ENCODE data around the gene WDR37. TPM values are rescaled to one million over a fixed set of nuclear protein-coding genes. Genes with fewer than 3 reads are reported as not detected.
"Not testable (repeated sequence)": the region's sequence is repeated elsewhere in the genome, so short reads cannot be mapped to it uniquely, and the experiment has no call there.

WDR37 gene
- total RNA-seq, 1 experiment from 2014 or later, result 10.4 TPM

GRCh38 chr10:1063232-1063865 lies 7.2 kb downstream of the WDR37 start:
- H3K4me1 Mint-ChIP-seq, result no peaks in the 10 kb centered on the region; the same call in 1 of the 2 replicates
- TF ChIP-seq CTCF (IDR thresholded peaks at IDR 0.05) (no peak), TEAD4 (CRISPR knock-in tag; IDR thresholded peaks at IDR 0.05) (no peak), FOXJ3 (CRISPR knock-in tag; IDR thresholded peaks at IDR 0.05; ENCODE audit: borderline replicate concordance) (no peak), NR3C1 (CRISPR knock-in tag; conservative IDR thresholded peaks at IDR 0.05; ENCODE audit: low read depth) (no peak), E2F4 (CRISPR knock-in tag; IDR thresholded peaks at IDR 0.05; ENCODE audit: borderline replicate concordance, low read depth) (no peak), EMX1 (CRISPR knock-in tag; IDR thresholded peaks at IDR 0.05) (no peak), ZNF671 (CRISPR knock-in tag; IDR thresholded peaks at IDR 0.05) (no peak), ZBTB43 (CRISPR knock-in tag; IDR thresholded peaks at IDR 0.05) (no peak), MXD4 (CRISPR knock-in tag; IDR thresholded peaks at IDR 0.05; ENCODE audit: borderline replicate concordance) (no peak), SOX15 (CRISPR knock-in tag; IDR thresholded peaks at IDR 0.05) (no peak), ATF1 (CRISPR knock-in tag; IDR thresholded peaks at IDR 0.05) (no peak), KAT7 (CRISPR knock-in tag; IDR thresholded peaks at IDR 0.05; ENCODE audit: borderline replicate concordance) (no peak), NFYB (CRISPR knock-in tag; conservative IDR thresholded peaks at IDR 0.05; ENCODE audit: low read depth) (no peak)
- H3K36me3 Mint-ChIP-seq, result no peaks in the 10 kb centered on the region
- H3K9me3 Mint-ChIP-seq, result no peaks in the 10 kb centered on the region
- H3K27me3 Mint-ChIP-seq (ENCODE audit: low read depth), result no peaks in the 10 kb centered on the region
- H3K4me3 Mint-ChIP-seq, result no peak overlapping the region
- CTCF ChIA-PET, result no interaction called here
- POLR2A ChIA-PET, result no interaction called here
- DNase-seq (ENCODE audit: low spot score), result no peak
- no peak overlapping the region for H3K27ac Mint-ChIP-seq
- no peak for ATAC-seq

GRCh38 chr10:1064964-1065247 lies 8.7 kb downstream of the WDR37 start:
- CTCF ChIA-PET, result no interaction called here
- Mint-ChIP-seq H3K9me3 (no peaks in the 10 kb centered on the region), H3K36me3 (no peaks in the 10 kb centered on the region), H3K27me3 (ENCODE audit: low read depth) (no peaks in the 10 kb centered on the region), H3K27ac (no peak overlapping the region), H3K4me3 (no peak overlapping the region), H3K4me1 (no peaks in the 10 kb centered on the region)
- no peak for ATAC-seq
- no peak for DNase-seq (ENCODE audit: low spot score)
- TF ChIP-seq ZNF219 (CRISPR knock-in tag; IDR thresholded peaks at IDR 0.05; ENCODE audit: borderline replicate concordance), result no peak
- TF ChIP-seq TEAD1 (CRISPR knock-in tag; IDR thresholded peaks at IDR 0.05), result no peak
- no peak for TF ChIP-seq EMX1 (CRISPR knock-in tag; IDR thresholded peaks at IDR 0.05)
- no peak for TF ChIP-seq ATF3 (CRISPR knock-in tag; conservative IDR thresholded peaks at IDR 0.05)
- TF ChIP-seq SMAD4 (CRISPR knock-in tag; IDR thresholded peaks at IDR 0.05), result no peak
- no peak for TF ChIP-seq ATF1 (CRISPR knock-in tag; IDR thresholded peaks at IDR 0.05)
- TF ChIP-seq ZNF263 (CRISPR knock-in tag; IDR thresholded peaks at IDR 0.05; ENCODE audit: low read depth), result no peak
- no peak for TF ChIP-seq KAT7 (CRISPR knock-in tag; IDR thresholded peaks at IDR 0.05; ENCODE audit: borderline replicate concordance)
- TF ChIP-seq MLX (CRISPR knock-in tag; IDR thresholded peaks at IDR 0.05), result no peak
- TF ChIP-seq AR (CRISPR knock-in tag; IDR thresholded peaks at IDR 0.05), result no peak
- TF ChIP-seq ERG (CRISPR knock-in tag; IDR thresholded peaks at IDR 0.05), result no peak
- no peak for TF ChIP-seq ESRRA (CRISPR knock-in tag; IDR thresholded peaks at IDR 0.05; ENCODE audit: borderline replicate concordance)
- no peak for TF ChIP-seq GTF2I (CRISPR knock-in tag; conservative IDR thresholded peaks at IDR 0.05)
- TF ChIP-seq CBFB (CRISPR knock-in tag; IDR thresholded peaks at IDR 0.05; ENCODE audit: low read depth), result no peak
- no peak for TF ChIP-seq JAZF1 (CRISPR knock-in tag; IDR thresholded peaks at IDR 0.05)
- TF ChIP-seq ZNF138 (CRISPR knock-in tag; conservative IDR thresholded peaks at IDR 0.05), result no peak
- POLR2A ChIA-PET, result no interaction called here

- ATAC-seq; H3K4me1 Mint-ChIP-seq; H3K36me3 Mint-ChIP-seq; H3K9me3 Mint-ChIP-seq; H3K27ac Mint-ChIP-seq; POLR2A ChIA-PET; DNase-seq (ENCODE audit: low spot score); H3K4me3 Mint-ChIP-seq; CTCF ChIA-PET; H3K27me3 Mint-ChIP-seq (ENCODE audit: low read depth): not testable (repeated sequence)
Observed at GRCh38 chr10:1066734-1067133, 10.5 kb downstream of the WDR37 start.

All from WTC11 (cell line).